ENCODE results near the gene OR9Q2. TPM values are rescaled to one million over a fixed set of nuclear protein-coding genes. Genes with fewer than 3 reads are reported as not detected.

The OR9Q2 gene
- total RNA-seq, result not detected
- long read RNA-seq, result 0 reads

GRCh38 chr11:58188770-58189169 is at the start of gene OR9Q2:
Gene OR9Q2, plus strand, starts transcription at chr11:58189070. Its CDS starts 1,421 bp downstream, at chr11:58190491.
- DNase-seq, result no peak
- H3K9me3 ChIP-seq, result no peaks in the 10 kb centered on the region
- no peak within 1 kb of the TSS for H3K27ac ChIP-seq
- no peak within 1 kb of the TSS for H3K4me3 ChIP-seq
- intact Hi-C loops (cut with DNase I), result no loop called here
- no peaks in the 10 kb centered on the region for H3K27me3 ChIP-seq (ENCODE audit: low read depth)
- no peaks in the 10 kb centered on the region for H3K36me3 ChIP-seq
- ATAC-seq, result no peak
- no peak for TF ChIP-seq CTCF (IDR thresholded peaks at IDR 0.05)
- H3K4me1 ChIP-seq, result no peaks in the 10 kb centered on the region

- H3K9me3 ChIP-seq, result no peaks in the 10 kb centered on the region
- H3K4me3 ChIP-seq, result no peak overlapping the region
- no peak for TF ChIP-seq CTCF (IDR thresholded peaks at IDR 0.05)
- H3K27ac ChIP-seq, result no peak overlapping the region
- H3K36me3 ChIP-seq, result no peaks in the 10 kb centered on the region
- H3K4me1 ChIP-seq, result no peaks in the 10 kb centered on the region
- H3K27me3 ChIP-seq (ENCODE audit: low read depth), result no peaks in the 10 kb centered on the region
- ATAC-seq (no peak), DNase-seq (no peak)
- intact Hi-C loops (cut with DNase I), result no loop called here
These were observed 46.1 kb upstream of the OR9Q2 start for GRCh38 chr11:58142761-58143160.

- no peaks in the 10 kb centered on the region for H3K36me3 ChIP-seq
- no peaks in the 10 kb centered on the region for H3K4me1 ChIP-seq
- H3K27me3 ChIP-seq (ENCODE audit: low read depth), result no peaks in the 10 kb centered on the region
- no peak overlapping the region for H3K27ac ChIP-seq
- H3K4me3 ChIP-seq, result no peak overlapping the region
- ATAC-seq (no peak), DNase-seq (no peak)
- intact Hi-C loops (cut with DNase I), result no loop called here
- no peak for TF ChIP-seq CTCF (IDR thresholded peaks at IDR 0.05)
- H3K9me3 ChIP-seq, result no peaks in the 10 kb centered on the region
These were observed 36.1 kb upstream of the OR9Q2 start for GRCh38 chr11:58152781-58153180.

GRCh38 chr11:58164389-58164788 is 24.5 kb upstream of the OR9Q2 start:
- Histone ChIP-seq H3K36me3 (no peaks in the 10 kb centered on the region), H3K9me3 (no peaks in the 10 kb centered on the region), H3K27ac (no peak overlapping the region), H3K4me1 (no peaks in the 10 kb centered on the region), H3K4me3 (no peak overlapping the region), H3K27me3 (ENCODE audit: low read depth) (no peaks in the 10 kb centered on the region)
- TF ChIP-seq CTCF (IDR thresholded peaks at IDR 0.05), result no peak
- intact Hi-C loops (cut with DNase I), result no loop called here
- DNase-seq (no peak), ATAC-seq (no peak)

GRCh38 chr11:58164990-58165389 is 23.9 kb upstream of the OR9Q2 start:
- no peaks in the 10 kb centered on the region for H3K4me1 ChIP-seq
- no peak overlapping the region for H3K27ac ChIP-seq
- intact Hi-C loops (cut with DNase I), result no loop called here
- no peak overlapping the region for H3K4me3 ChIP-seq
- H3K9me3 ChIP-seq, result no peaks in the 10 kb centered on the region
- no peaks in the 10 kb centered on the region for H3K27me3 ChIP-seq (ENCODE audit: low read depth)
- H3K36me3 ChIP-seq, result no peaks in the 10 kb centered on the region
- no peak for ATAC-seq
- DNase-seq, result no peak
- TF ChIP-seq CTCF (IDR thresholded peaks at IDR 0.05), result no peak
